Naive thymus-derived CD4-positive, alpha-beta T cell (primary cell): ENCODE results near the gene CKAP2L. TPM values are rescaled to one million over a fixed set of nuclear protein-coding genes. Genes with fewer than 3 reads are reported as not detected.

Experiments used
- ATAC-seq: fragments of 150-1000 bp; cut with Tn5 transposase; 2 replicates; pipeline ENCODE4 v1.10.0; 2021; ENCODE audit warnings: mild to moderate bottlenecking, moderate library complexity
- CTCF ChIA-PET: fragments of 350-600 bp; sonication (Branson Sonifier 250); formaldehyde crosslinking; loops from one replicate; lab custom pipeline; 2021; ENCODE audit warnings: antibody characterized with exemption; lab: Charles Lee
- POLR2A ChIA-PET: fragments of 350-600 bp; sonication (Branson Sonifier 250); formaldehyde crosslinking; loops from one replicate; lab custom pipeline; 2021; ENCODE audit warnings: antibody characterized with exemption, inconsistent platforms; lab: Charles Lee
- DNase-seq, 9 donors: peaks; one replicate each; pipeline versions ENCODE4 v3.0.0 to v3.0.0-alpha.2; 2020 to 2022; ENCODE audit warnings: mixed read lengths in 1 of 9
- H3K27ac ChIP-seq: one replicate; pipeline ENCODE4 v1.7.0; 2013; ENCODE audit warnings: mild to moderate bottlenecking, low read depth, low read length, moderate library complexity
- H3K27me3 ChIP-seq, 2 donors: one replicate each; pipeline ENCODE4 v1.7.0; 2013; ENCODE audit warnings: low read length in 2 of 2, mild to moderate bottlenecking in 2 of 2, moderate library complexity in 2 of 2; ENCODE audit not compliant: control insufficient read depth in 2 of 2, insufficient read depth in 2 of 2
- H3K36me3 ChIP-seq, 3 experiments: 1 replicate in 2 of 3; 2 replicates in 1 of 3; pipeline ENCODE4 v1.7.0; 2013; ENCODE audit warnings: low read length in 3 of 3, mild to moderate bottlenecking in 3 of 3, moderate library complexity in 1 of 3; ENCODE audit not compliant: insufficient read depth in 3 of 3, control insufficient read depth in 2 of 3
- H3K4me1 ChIP-seq, 2 donors: one replicate each; pipeline ENCODE4 v1.7.0; 2013; ENCODE audit warnings: low read length in 2 of 2, mild to moderate bottlenecking in 2 of 2, moderate library complexity in 1 of 2; ENCODE audit not compliant: control insufficient read depth in 2 of 2, insufficient read depth in 2 of 2
- H3K4me3 ChIP-seq: 2 replicates; pipeline ENCODE4 v1.7.0; 2013; ENCODE audit warnings: mild to moderate bottlenecking, low read length
- H3K9me3 ChIP-seq, 3 experiments: 1 replicate in 2 of 3; 2 replicates in 1 of 3; pipeline ENCODE4 v1.7.0; 2013; ENCODE audit warnings: low read length in 3 of 3; ENCODE audit not compliant: control insufficient read depth in 2 of 3
- H3K27ac Mint-ChIP-seq, 9 donors: one replicate each; pipeline ENCODE4 v1.8.0; 2020 to 2022; ENCODE audit warnings: mixed read lengths in 9 of 9, mild to moderate bottlenecking in 8 of 9, moderate library complexity in 5 of 9, inconsistent platforms in 2 of 9
- H3K27me3 Mint-ChIP-seq, 5 donors: one replicate each; pipeline ENCODE4 v1.8.0; 2021 to 2022; ENCODE audit warnings: mixed read lengths in 5 of 5, mild to moderate bottlenecking in 1 of 5
- H3K36me3 Mint-ChIP-seq, 5 donors: one replicate each; pipeline ENCODE4 v1.8.0; 2020 to 2022; ENCODE audit warnings: mixed read lengths in 5 of 5, mild to moderate bottlenecking in 3 of 5, inconsistent platforms in 1 of 5
- H3K4me1 Mint-ChIP-seq, 7 donors: one replicate each; pipeline ENCODE4 v1.8.0; 2020 to 2022; ENCODE audit warnings: mixed read lengths in 7 of 7, mild to moderate bottlenecking in 3 of 7, inconsistent platforms in 1 of 7
- H3K4me3 Mint-ChIP-seq, 10 donors: one replicate each; pipeline ENCODE4 v1.8.0; 2020 to 2022; ENCODE audit warnings: mild to moderate bottlenecking in 10 of 10, mixed read lengths in 10 of 10, moderate library complexity in 6 of 10, inconsistent platforms in 2 of 10
- H3K9me3 Mint-ChIP-seq, 11 donors: one replicate each; pipeline ENCODE4 v1.8.0; 2020 to 2022; ENCODE audit warnings: mixed read lengths in 11 of 11, mild to moderate bottlenecking in 4 of 11, inconsistent platforms in 1 of 11, moderate library complexity in 1 of 11
- intact Hi-C, 2 donors: fragments of 100-400 bp; cut with micrococcal nuclease; formaldehyde crosslinking; loops; one replicate each; pipeline ENCODE4 v1.15.1; 2023
- polyA plus RNA-seq, 2 donors: library from polyadenylated mRNA; unstranded; fragments of 300-500 nt; fragmentation: Illumina TruSeq; gene quantifications; one replicate each; pipeline ENCODE4 v1.2.3, GENCODE V29; 2021
- total RNA-seq, 6 experiments: library from RNA in 5 of 6; stranded (reverse) in 5 of 6; gene quantifications; 1 replicate in 5 of 6; 2 replicates in 1 of 6; pipeline ENCODE4 v1.2.3 and lab custom pipeline; 2021 to 2026

The CKAP2L gene
- total and polyA plus RNA-seq, 7 experiments from 2014 or later, result 0.69 to 36.2 (median 2.4) TPM; not detected in 4

- Mint-ChIP-seq H3K4me1 (peaks cover 14 to 28% (median 18%) of the 10 kb centered on the region in 7 donors), H3K4me3 (no peak overlapping the region), H3K27me3 (no peaks in the 10 kb centered on the region), H3K27ac (no peak overlapping the region), H3K36me3 (peaks cover 0 to 30% (median 5%) of the 10 kb centered on the region in 5 donors), H3K9me3 (peaks cover 0 to 19% (median 7%) of the 10 kb centered on the region in 11 donors)
- Histone ChIP-seq H3K9me3 (peaks cover 0 to 5% (median 0%) of the 10 kb centered on the region in 3 experiments), H3K27ac (no peak overlapping the region), H3K27me3 (no peaks in the 10 kb centered on the region), H3K4me3 (no peak overlapping the region), H3K36me3 (no peaks in the 10 kb centered on the region), H3K4me1 (peaks cover 0 to 8% of the 10 kb centered on the region in 2 donors)
- intact Hi-C loops, result no loop called here
- ChIA-PET POLR2A (no interaction called here), CTCF (interaction anchor here (0.6 kb wide), 1 partner anchor 92 kb away, joined by 4 read pairs; no protein-coding TSS in a partner anchor)
- ATAC-seq (no peak), DNase-seq (no peak)
These were observed 44.7 kb upstream of the CKAP2L start for GRCh38 chr2:112809112-112809511.

DNA sequence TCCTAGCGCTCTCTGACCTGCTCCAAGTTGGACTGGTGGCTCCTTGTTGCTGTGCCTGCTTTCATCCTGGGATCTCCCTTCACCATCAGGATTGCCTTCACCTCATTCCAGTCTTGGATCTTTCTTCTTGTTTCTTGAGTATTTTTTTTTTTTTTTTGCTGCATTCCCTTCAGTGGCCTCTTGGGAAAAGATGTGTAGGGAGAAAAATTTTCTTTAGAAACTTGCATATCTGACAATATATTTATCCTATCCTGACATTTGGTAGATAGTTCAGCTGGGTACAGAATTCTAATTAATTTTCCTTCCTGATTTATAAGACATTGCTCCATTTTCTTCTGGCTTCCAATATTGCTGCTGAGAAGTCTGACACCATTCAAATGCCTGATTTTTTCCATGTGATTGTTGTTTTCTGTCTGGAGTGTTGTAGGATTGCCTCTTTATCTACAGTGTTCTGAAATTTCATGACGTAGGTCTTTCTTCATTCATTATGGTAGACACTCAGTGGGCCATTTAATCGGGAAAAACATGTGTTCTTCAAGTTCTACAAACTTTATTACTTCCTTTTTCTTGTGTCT, 42.9 kb upstream of the CKAP2L start:
- H3K27ac Mint-ChIP-seq, result no peak overlapping the region

GRCh38 chr2:112805542-112805941, 41.1 kb upstream of the CKAP2L start:
- DNase-seq, result no peak
- ChIA-PET POLR2A (no interaction called here), CTCF (interaction anchor here (0.6 kb wide), 1 partner anchor 142 kb away, joined by 3 read pairs; no protein-coding TSS in a partner anchor)
- intact Hi-C loops, result no loop called here
- Histone ChIP-seq H3K36me3 (no peaks in the 10 kb centered on the region), H3K27me3 (no peaks in the 10 kb centered on the region), H3K4me1 (no peaks in the 10 kb centered on the region), H3K4me3 (no peak overlapping the region), H3K27ac (no peak overlapping the region), H3K9me3 (peaks cover 0 to 5% (median 0%) of the 10 kb centered on the region in 3 experiments)
- Mint-ChIP-seq H3K4me3 (no peak overlapping the region), H3K27ac (peak overlapping the region in 1 of 9 donors; percentile 66), H3K9me3 (peaks cover 0 to 21% (median 7%) of the 10 kb centered on the region in 11 donors), H3K36me3 (peaks cover 0 to 26% (median 5%) of the 10 kb centered on the region in 5 donors), H3K27me3 (no peaks in the 10 kb centered on the region), H3K4me1 (peaks cover 0 to 33% (median 0%) of the 10 kb centered on the region in 7 donors)
- ATAC-seq, result no peak

More for the DNA sequence above, 42.9 kb upstream of the CKAP2L start:
- H3K36me3 ChIP-seq, result no peaks in the 10 kb centered on the region
- H3K36me3 Mint-ChIP-seq, result peaks cover 0 to 32% (median 5%) of the 10 kb centered on the region in 5 donors
- peaks cover 0 to 21% (median 7%) of the 10 kb centered on the region in 11 donors for H3K9me3 Mint-ChIP-seq
- no peaks in the 10 kb centered on the region for H3K27me3 Mint-ChIP-seq
- no peak overlapping the region for H3K4me3 Mint-ChIP-seq
- POLR2A ChIA-PET, result no interaction called here
- H3K4me1 ChIP-seq, result peaks cover 0 to 8% of the 10 kb centered on the region in 2 donors
- H3K9me3 ChIP-seq, result peaks cover 0 to 5% (median 0%) of the 10 kb centered on the region in 3 experiments
- no peaks in the 10 kb centered on the region for H3K27me3 ChIP-seq
- DNase-seq (no peak), ATAC-seq (no peak)
- CTCF ChIA-PET, result no interaction called here
- no peak overlapping the region for H3K4me3 ChIP-seq
- H3K4me1 Mint-ChIP-seq, result peaks cover 10 to 35% (median 12%) of the 10 kb centered on the region in 7 donors
- intact Hi-C loops, result no loop called here
- no peak overlapping the region for H3K27ac ChIP-seq

DNA sequence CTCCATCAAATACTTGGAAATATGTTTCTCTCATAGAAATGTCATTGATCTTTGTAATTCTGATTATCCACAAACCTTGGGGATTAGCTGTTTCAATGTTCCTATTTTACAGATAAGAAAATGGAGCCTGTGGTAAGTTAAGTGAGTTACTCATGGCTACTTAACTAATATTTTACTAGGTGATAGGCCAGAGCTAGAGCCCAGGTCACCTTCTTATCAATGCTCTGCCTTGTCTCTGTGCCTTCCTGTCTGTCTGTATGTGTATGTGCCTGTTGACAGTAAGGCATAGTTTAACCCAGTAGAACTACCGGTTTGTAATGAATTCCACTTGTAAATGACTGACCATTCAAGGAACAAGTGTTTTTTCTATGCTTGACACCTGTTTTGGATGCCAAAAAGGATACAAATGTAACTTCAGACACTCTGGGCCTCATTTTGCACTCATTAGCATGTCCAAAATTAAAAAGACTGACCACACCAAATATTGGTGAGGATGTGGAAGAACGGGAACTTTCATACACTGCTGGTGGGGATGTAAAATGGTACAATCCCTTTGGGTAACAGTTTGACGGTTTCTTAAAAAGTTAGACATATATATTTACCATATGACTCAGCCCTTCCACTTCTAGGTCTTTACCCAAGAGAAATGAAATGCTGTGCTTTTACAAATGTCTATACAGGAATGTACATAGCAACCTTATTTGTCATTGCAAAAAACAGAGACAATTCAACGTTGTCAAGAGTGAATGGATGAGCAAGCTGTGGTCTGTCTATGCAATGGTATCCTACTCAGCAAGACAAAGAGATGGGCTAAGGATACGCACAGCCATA, 39.5 kb upstream of the CKAP2L start:
- CTCF ChIA-PET, result no interaction called here
- H3K36me3 Mint-ChIP-seq, result peaks cover 0 to 30% (median 5%) of the 10 kb centered on the region in 5 donors
- intact Hi-C loops, result no loop called here

GRCh38 chr2:112800881-112801583, 36.6 kb upstream of the CKAP2L start:
- H3K27ac Mint-ChIP-seq, result no peak overlapping the region
- ChIA-PET POLR2A (interaction anchor here (0.7 kb wide), 1 partner anchor 554 kb away, joined by 3 read pairs; no protein-coding TSS in a partner anchor), CTCF (interaction anchor here (0.5 kb wide), 1 partner anchor 51 kb away, joined by 5 read pairs; no protein-coding TSS in a partner anchor)
- intact Hi-C loops, result no loop called here
- Histone ChIP-seq H3K4me3 (no peak overlapping the region), H3K4me1 (no peaks in the 10 kb centered on the region), H3K36me3 (no peaks in the 10 kb centered on the region), H3K27me3 (no peaks in the 10 kb centered on the region), H3K27ac (no peak overlapping the region), H3K9me3 (no peaks in the 10 kb centered on the region)
- peaks cover 0 to 46% (median 0%) of the 10 kb centered on the region in 7 donors for H3K4me1 Mint-ChIP-seq
- H3K36me3 Mint-ChIP-seq, result peaks cover 0 to 23% (median 0%) of the 10 kb centered on the region in 5 donors
- peaks cover 0 to 6% (median 0%) of the 10 kb centered on the region in 5 donors for H3K27me3 Mint-ChIP-seq
- DNase-seq (no peak), ATAC-seq (no peak)
- no peak overlapping the region for H3K4me3 Mint-ChIP-seq
- H3K9me3 Mint-ChIP-seq, result peaks cover 0 to 13% (median 0%) of the 10 kb centered on the region in 11 donors

More for the DNA sequence above, 39.5 kb upstream of the CKAP2L start:
- Mint-ChIP-seq H3K9me3 (peaks cover 0 to 19% (median 7%) of the 10 kb centered on the region in 11 donors), H3K27ac (peak overlapping the region in 1 of 9 donors; percentile 77), H3K4me3 (peak overlapping the region in 1 of 10 donors; percentile 21), H3K4me1 (peaks cover 0 to 46% (median 0%) of the 10 kb centered on the region in 7 donors), H3K27me3 (no peaks in the 10 kb centered on the region)
- Histone ChIP-seq H3K4me3 (no peak overlapping the region), H3K27me3 (no peaks in the 10 kb centered on the region), H3K9me3 (peaks cover 0 to 5% (median 0%) of the 10 kb centered on the region in 3 experiments), H3K36me3 (no peaks in the 10 kb centered on the region), H3K27ac (no peak overlapping the region), H3K4me1 (no peaks in the 10 kb centered on the region)
- no peak for ATAC-seq
- no peak for DNase-seq
- POLR2A ChIA-PET, result no interaction called here
